ENCODE results near the gene WDR74. TPM values are rescaled to one million over a fixed set of nuclear protein-coding genes. Genes with fewer than 3 reads are reported as not detected.

The WDR74 gene
- total and polyA plus RNA-seq, 9 of the 15 experiments (the other 6 are each of a cell fraction or from before 2014, with no cell fraction given) = 32.7 to 210 (median 114) TPM

DNA sequence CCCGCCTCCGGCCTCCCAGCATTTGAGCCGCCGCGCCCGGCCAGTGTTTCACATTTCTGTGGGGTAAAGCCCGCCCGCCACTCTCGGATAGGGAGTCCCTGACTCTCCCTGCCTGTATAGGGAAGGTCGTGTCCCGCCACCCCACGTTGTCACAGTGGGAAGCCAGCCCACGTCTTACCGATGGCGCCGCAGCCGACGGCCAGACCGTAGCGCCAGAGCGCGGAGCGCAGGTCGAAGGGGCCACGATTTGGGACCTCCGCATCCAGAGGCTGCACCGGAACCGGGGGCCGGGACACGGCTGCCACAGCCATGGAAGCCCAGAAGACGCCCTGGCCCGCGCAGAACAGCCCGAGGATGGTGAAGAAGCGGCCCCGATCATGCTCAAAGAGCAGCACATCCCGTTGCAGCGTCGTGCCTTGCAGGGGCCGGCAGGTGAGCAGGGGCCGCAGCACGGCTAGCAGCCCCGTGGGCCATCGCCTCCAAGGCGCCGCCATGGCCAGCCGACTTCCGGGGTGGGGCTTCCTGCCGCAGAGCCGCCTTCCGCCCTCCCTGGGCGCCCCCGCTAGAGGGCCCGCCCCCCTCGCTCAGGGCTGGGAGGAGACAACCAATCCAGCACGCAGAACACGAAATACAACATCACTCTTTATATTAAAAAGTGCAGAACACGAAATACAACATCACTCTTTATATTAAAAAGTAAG lies 47.7 kb downstream of the WDR74 start, which contains the start of gene TMEM223 (continued):
- TF ChIP-seq, protein P1, sequence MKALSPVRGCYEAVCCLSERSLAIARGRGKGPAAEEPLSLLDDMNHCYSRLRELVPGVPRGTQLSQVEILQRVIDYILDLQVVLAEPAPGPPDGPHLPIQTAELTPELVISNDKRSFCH (CRISPR knock-in tag; IDR thresholded peaks at IDR 0.05) = no peak
- TF ChIP-seq, protein P1 (tag; IDR thresholded peaks at IDR 0.05) = 0 out of 2 replicates have a peak, but pooled peaks have one; percentile 47
- no peak for TF ChIP-seq NR2C1 (IDR thresholded peaks at IDR 0.05)
- no peak for TF ChIP-seq NR2C1 (tag; IDR thresholded peaks at IDR 0.05)
- no peak for TF ChIP-seq ZNF12 (CRISPR knock-in tag; IDR thresholded peaks at IDR 0.05)
- TF ChIP-seq, protein P2, sequence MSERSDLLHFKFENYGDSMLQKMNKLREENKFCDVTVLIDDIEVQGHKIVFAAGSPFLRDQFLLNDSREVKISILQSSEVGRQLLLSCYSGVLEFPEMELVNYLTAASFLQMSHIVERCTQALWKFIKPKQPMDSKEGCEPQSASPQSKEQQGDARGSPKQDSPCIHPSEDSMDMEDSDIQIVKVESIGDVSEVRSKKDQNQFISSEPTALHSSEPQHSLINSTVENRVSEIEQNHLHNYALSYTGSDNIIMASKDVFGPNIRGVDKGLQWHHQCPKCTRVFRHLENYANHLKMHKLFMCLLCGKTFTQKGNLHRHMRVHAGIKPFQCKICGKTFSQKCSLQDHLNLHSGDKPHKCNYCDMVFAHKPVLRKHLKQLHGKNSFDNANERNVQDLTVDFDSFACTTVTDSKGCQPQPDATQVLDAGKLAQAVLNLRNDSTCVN (CRISPR knock-in tag; IDR thresholded peaks at IDR 0.05) = no peak
- TF ChIP-seq SP1 (CRISPR knock-in tag; IDR thresholded peaks at IDR 0.05) = peak; percentile 77
- TF ChIP-seq STAT6 (CRISPR knock-in tag; IDR thresholded peaks at IDR 0.05) = no peak
- peak; percentile 90 for TF ChIP-seq ETV1 (tag; conservative IDR thresholded peaks at IDR 0.05; ENCODE audit: low read depth)
- no peak for TF ChIP-seq TAL1 (IDR thresholded peaks at IDR 0.05)
- TF ChIP-seq CTCF (IDR thresholded peaks at IDR 0.05 in 2 of 3, conservative IDR thresholded peaks at IDR 0.05 in 1 of 3; ENCODE audit: insufficient read depth in 2 of 3, low read depth in 1 of 3, low read length in 3 of 3) = peak in 1 of 3 experiments; percentile 16; a peak in 2 of 6 replicates
- TF ChIP-seq KDM1A (IDR thresholded peaks at IDR 0.05) = no peak
- TF ChIP-seq, protein P3, sequence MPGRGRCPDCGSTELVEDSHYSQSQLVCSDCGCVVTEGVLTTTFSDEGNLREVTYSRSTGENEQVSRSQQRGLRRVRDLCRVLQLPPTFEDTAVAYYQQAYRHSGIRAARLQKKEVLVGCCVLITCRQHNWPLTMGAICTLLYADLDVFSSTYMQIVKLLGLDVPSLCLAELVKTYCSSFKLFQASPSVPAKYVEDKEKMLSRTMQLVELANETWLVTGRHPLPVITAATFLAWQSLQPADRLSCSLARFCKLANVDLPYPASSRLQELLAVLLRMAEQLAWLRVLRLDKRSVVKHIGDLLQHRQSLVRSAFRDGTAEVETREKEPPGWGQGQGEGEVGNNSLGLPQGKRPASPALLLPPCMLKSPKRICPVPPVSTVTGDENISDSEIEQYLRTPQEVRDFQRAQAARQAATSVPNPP (IDR thresholded peaks at IDR 0.05; ENCODE audit: borderline replicate concordance, insufficient read depth, insufficient read length) = no peak
- peak; percentile 94; the same call in 1 of the 2 replicates for TF ChIP-seq FOXK1 (CRISPR knock-in tag; IDR thresholded peaks at IDR 0.05; ENCODE audit: borderline replicate concordance)
- peak; percentile 59 for TF ChIP-seq HCFC1 (IDR thresholded peaks at IDR 0.05; ENCODE audit: low read depth, low read length)
- no peak for TF ChIP-seq RBM25 (IDR thresholded peaks at IDR 0.05; ENCODE audit: low read depth, low read length, severe bottlenecking)
- TF ChIP-seq SAFB (IDR thresholded peaks at IDR 0.05; ENCODE audit: borderline replicate concordance, low read depth, low read length) = no peak
- no peak for TF ChIP-seq NCOA2 (IDR thresholded peaks at IDR 0.05; ENCODE audit: partially characterized antibody in 2 of 2)
- no peak for TF ChIP-seq ZNF445 (CRISPR knock-in tag; IDR thresholded peaks at IDR 0.05; ENCODE audit: low read depth)
- 0 out of 2 replicates have a peak, but pooled peaks have one; percentile 38 for TF ChIP-seq PHB (CRISPR knock-in tag; IDR thresholded peaks at IDR 0.05)

All from K562 (cell line).